ENCODE results near the gene COMMD8. TPM values are rescaled to one million over a fixed set of nuclear protein-coding genes. Genes with fewer than 3 reads are reported as not detected.

Gene COMMD8
- total RNA-seq, 1 donor from 2014 or later, result 15.7 TPM

- Mint-ChIP-seq H3K4me3 (ENCODE audit: unreplicated experiment) (no peak overlapping the region), H3K9me3 (ENCODE audit: low read depth) (no peaks in the 10 kb centered on the region), H3K36me3 (ENCODE audit: low read depth) (no peaks in the 10 kb centered on the region), H3K27me3 (ENCODE audit: low read depth) (peaks cover 22% of the 10 kb centered on the region), H3K4me1 (ENCODE audit: low read depth) (peaks cover 6% of the 10 kb centered on the region), H3K27ac (ENCODE audit: unreplicated experiment) (no peak overlapping the region)
- DNase-seq (ENCODE audit: low spot score), result no peak
- no peak for TF ChIP-seq CTCF (IDR thresholded peaks at IDR 0.05)
Measured at GRCh38 chr4:47406408-47406807, 57.1 kb downstream of the COMMD8 start.

Other genes with a start within 250 kb of the COMMD8 start
- gene ATP10D, start 21.6 kb upstream of the COMMD8 start, total RNA-seq, result 48.1 to 89.6 TPM (median 49.0 TPM) in 3 replicates